ENCODE data around the gene ERMP1. TPM values are rescaled to one million over a fixed set of nuclear protein-coding genes. Genes with fewer than 3 reads are reported as not detected.

Gene ERMP1
- total and polyA plus RNA-seq, 12 donors, result 5.1 to 26.2 (median 22.3) TPM

- Histone ChIP-seq H3K4me1 (peaks cover 0 to 38% (median 0%) of the 10 kb centered on the region in 9 donors), H3K36me3 (no peaks in the 10 kb centered on the region), H3K27ac (no peak overlapping the region), H3K4me3 (no peak overlapping the region), H3K9me3 (no peaks in the 10 kb centered on the region), H3K27me3 (no peaks in the 10 kb centered on the region)
- WGBS, 2 donors, result 85 to 91% methylated on average over 4 of the region's 4 CpGs
- ATAC-seq (no peak), DNase-seq (no peak)
- intact Hi-C loops (cut with DNase I), result no loop called here
- TF ChIP-seq CTCF (IDR thresholded peaks at IDR 0.05), result no peak
These were observed 13.6 kb upstream of the ERMP1 start for GRCh38 chr9:5846501-5846921.

GRCh38 chr9:5846096-5846495, 13.2 kb upstream of the ERMP1 start:
- Histone ChIP-seq H3K36me3 (no peaks in the 10 kb centered on the region), H3K9me3 (no peaks in the 10 kb centered on the region), H3K4me3 (no peak overlapping the region), H3K27me3 (no peaks in the 10 kb centered on the region), H3K4me1 (peaks cover 0 to 35% (median 0%) of the 10 kb centered on the region in 9 donors), H3K27ac (no peak overlapping the region)
- TF ChIP-seq CTCF (IDR thresholded peaks at IDR 0.05), result no peak
- DNase-seq, result no peak
- 100% methylated on average over 1 of the region's 1 CpG for WGBS, 2 donors
- intact Hi-C loops (cut with DNase I), result no loop called here
- no peak for ATAC-seq

- no peak for DNase-seq
- Histone ChIP-seq H3K27ac (peak overlapping the region in 1 of 10 donors; percentile 28), H3K27me3 (no peaks in the 10 kb centered on the region), H3K4me3 (no peak overlapping the region), H3K36me3 (no peaks in the 10 kb centered on the region), H3K4me1 (peaks cover 0 to 29% (median 0%) of the 10 kb centered on the region in 9 donors), H3K9me3 (no peaks in the 10 kb centered on the region)
- no peak for ATAC-seq
- no peak for TF ChIP-seq CTCF (IDR thresholded peaks at IDR 0.05)
- intact Hi-C loops (cut with DNase I), result no loop called here
- WGBS, 2 donors, result 80 to 88% methylated on average over 1 of the region's 1 CpG
These were observed 12.2 kb upstream of the ERMP1 start for GRCh38 chr9:5845157-5845531.

GRCh38 chr9:5843794-5844471, 11.0 kb upstream of the ERMP1 start:
- no peak for TF ChIP-seq CTCF (IDR thresholded peaks at IDR 0.05)
- ATAC-seq (peak in 5 of 8 donors; percentile 14 to 37 (median 26)), DNase-seq (no peak)
- Histone ChIP-seq H3K36me3 (no peaks in the 10 kb centered on the region), H3K27me3 (no peaks in the 10 kb centered on the region), H3K9me3 (no peaks in the 10 kb centered on the region), H3K27ac (peak overlapping the region in 2 of 10 donors; percentile 21 to 28), H3K4me3 (no peak overlapping the region), H3K4me1 (peaks cover 0 to 29% (median 0%) of the 10 kb centered on the region in 9 donors)
- 46 to 48% methylated on average over 8 of the region's 8 CpGs for WGBS, 2 donors
- intact Hi-C loops (cut with DNase I), result no loop called here

Data from heart right ventricle (tissue), 16 donors.